WTC11 (cell line): ENCODE results near the gene LGALSL.

Source experiments
- CBFB ChIP-seq: sonication (generic); formaldehyde crosslinking; IDR thresholded peaks from 2 replicates; pipeline ENCODE4 v1.8.1; 2022; ENCODE audit warnings: mild to moderate bottlenecking, low read depth, missing genetic modification reagents
- CTCF ChIP-seq: fragments of 200-600 bp; IDR thresholded peaks from 2 replicates; pipeline ENCODE4 v1.8.0; 2022; ENCODE audit warnings: antibody characterized with exemption
- MAX ChIP-seq: sonication (generic); formaldehyde crosslinking; IDR thresholded peaks from 2 replicates; pipeline ENCODE4 v1.8.0; 2022; ENCODE audit warnings: mild to moderate bottlenecking, missing genetic modification reagents
- RELA ChIP-seq: sonication (generic); formaldehyde crosslinking; IDR thresholded peaks from 2 replicates; pipeline ENCODE4 v1.8.1; 2022; ENCODE audit warnings: missing genetic modification reagents, mild to moderate bottlenecking, borderline replicate concordance
- USF1 ChIP-seq: sonication (generic); formaldehyde crosslinking; IDR thresholded peaks from 2 replicates; pipeline ENCODE4 v1.8.0; 2022; ENCODE audit warnings: mild to moderate bottlenecking, missing genetic modification reagents

- TF ChIP-seq CBFB (CRISPR knock-in tag) (no peak), CTCF (no peak), RELA (no peak), MAX (CRISPR knock-in tag) (no peak), USF1 (no peak)
These were observed 38.3 kb downstream of the LGALSL start for GRCh38 chr2:64492272-64492671.
